Pancreas (tissue), 10 donors: Measurements from ENCODE around the gene UBE2D4. TPM values are rescaled to one million over a fixed set of nuclear protein-coding genes. Genes with fewer than 3 reads are reported as not detected.

Source experiments
- ATAC-seq, 4 donors: fragments of 200-7000 bp; cut with Tn5 transposase; one replicate each; pipeline versions ENCODE4 v1.8.0 to v1.9.1; 2020; ENCODE audit warnings: mild to moderate bottlenecking in 4 of 4, moderate library complexity in 4 of 4
- DNase-seq, 6 donors: peaks; one replicate each; pipeline ENCODE4 v3.0.0-alpha.2; 2020
- FAIRE-seq: peaks from 2 replicates; lab custom pipeline; 2012; peaks lifted over from hg19 to GRCh38; lab: Jason Lieb, UNC
- H3K27ac ChIP-seq, 4 donors: fragments of 200-600 bp; sonication (generic); 1 replicate in 3 of 4; 2 replicates in 1 of 4; pipeline versions ENCODE4 v1.5.0 to v1.8.0; 2020
- H3K27me3 ChIP-seq, 4 donors: fragments of 200-600 bp; one replicate each; pipeline ENCODE4 v1.8.0; 2021
- H3K36me3 ChIP-seq, 3 donors: fragments of 200-600 bp; sonication (generic) in 1 of 3; one replicate each; pipeline versions ENCODE4 v1.5.0 to v1.8.0; 2020 to 2021
- H3K4me1 ChIP-seq, 3 donors: fragments of 200-600 bp; one replicate each; pipeline ENCODE4 v1.8.0; 2021
- H3K4me3 ChIP-seq, 4 donors: fragments of 200-600 bp; sonication (generic) in 2 of 4; one replicate each; pipeline versions ENCODE4 v1.5.0 to v1.8.0; 2020 to 2021
- H3K9me3 ChIP-seq, 4 donors: fragments of 200-600 bp; one replicate each; pipeline ENCODE4 v1.8.0; 2021
- WGBS, 2 donors: extraction: QIAGEN DNeasy Blood & Tissue Kit; methylation state at CpG; one replicate each; pipeline ENCODE4 v1.1.7; 2013; 5-methylcytosine and 5-hydroxymethylcytosine counted together
- intact Hi-C, 3 donors: fragments of 100-400 bp; cut with DNase I; formaldehyde crosslinking; loops; one replicate each; pipeline versions ENCODE4 v1.11.1 to v1.14.2; 2022
- polyA plus RNA-seq, 2 donors: library from polyadenylated mRNA; stranded (reverse); fragments of 200-250 nt; gene quantifications; one replicate each; pipeline ENCODE4 v1.2.3, GENCODE V29; 2013
- total RNA-seq, 6 donors: library from RNA; stranded (reverse); fragmentation: NEBNext Ultra II Directional in 4 of 6; extraction: Animal tissue kit (Norgen Biotek cat#: 25700) in 4 of 6; gene quantifications; one replicate each; pipeline versions ENCODE4 v1.2.1 to v1.2.4, GENCODE V29; 2021 to 2023
- TF ChIP-seq, protein P1 (sequence below), 4 donors: fragments of 200-600 bp; sonication (generic) in 3 of 4; IDR thresholded peaks; one replicate each; pipeline versions ENCODE4 v1.5.0 to v1.8.0; 2021; ENCODE audit warnings: antibody characterized with exemption in 4 of 4
- donor health status: healthy with polysubstance abuse.
- donor health status: DM: no; HTN: no; CAD: no; lungs with moderate emphysema.
- donor health status: DM: no; HTN: no; CAD: no.
- donor health status: control.
- donor health status: control.
- donor health status: Bipolar disorder and iron deficiency.
- donor health status: DM: yes; HTN: yes; CAD: no.
- donor health status: DM: no; HTN: no; CAD: no.
- donor health status: DM: no; HTN: no; CAD: no.
- donor health status: DM: yes; HTN: yes; CAD: no.

The UBE2D4 gene
- total and polyA plus RNA-seq, 8 donors: 12.0 to 19.5 (median 15.8) TPM

DNA sequence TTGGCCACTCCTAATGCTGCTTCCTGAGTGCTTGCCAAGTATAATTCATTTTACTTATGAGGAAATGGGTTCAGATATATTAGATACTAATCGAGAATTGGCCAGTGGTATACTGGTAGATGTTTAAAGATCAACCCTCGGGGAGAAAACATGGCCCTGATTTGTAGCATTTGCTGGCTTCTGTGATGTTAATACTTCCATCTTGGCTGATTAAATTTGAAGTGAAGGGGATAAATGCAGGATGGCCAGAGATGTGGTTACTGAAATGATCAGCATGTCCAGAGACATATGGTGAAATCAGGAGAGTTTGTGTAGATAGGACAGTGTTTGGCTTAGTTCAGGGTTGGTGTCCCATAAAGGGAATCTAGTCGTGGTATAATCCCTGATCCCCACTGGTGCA is 11.2 kb downstream of the UBE2D4 start:
- WGBS, 2 donors: 29 to 34% methylated on average over 3 of the region's 3 CpGs
- no peak for FAIRE-seq
- intact Hi-C loops: no loop called here

DNA sequence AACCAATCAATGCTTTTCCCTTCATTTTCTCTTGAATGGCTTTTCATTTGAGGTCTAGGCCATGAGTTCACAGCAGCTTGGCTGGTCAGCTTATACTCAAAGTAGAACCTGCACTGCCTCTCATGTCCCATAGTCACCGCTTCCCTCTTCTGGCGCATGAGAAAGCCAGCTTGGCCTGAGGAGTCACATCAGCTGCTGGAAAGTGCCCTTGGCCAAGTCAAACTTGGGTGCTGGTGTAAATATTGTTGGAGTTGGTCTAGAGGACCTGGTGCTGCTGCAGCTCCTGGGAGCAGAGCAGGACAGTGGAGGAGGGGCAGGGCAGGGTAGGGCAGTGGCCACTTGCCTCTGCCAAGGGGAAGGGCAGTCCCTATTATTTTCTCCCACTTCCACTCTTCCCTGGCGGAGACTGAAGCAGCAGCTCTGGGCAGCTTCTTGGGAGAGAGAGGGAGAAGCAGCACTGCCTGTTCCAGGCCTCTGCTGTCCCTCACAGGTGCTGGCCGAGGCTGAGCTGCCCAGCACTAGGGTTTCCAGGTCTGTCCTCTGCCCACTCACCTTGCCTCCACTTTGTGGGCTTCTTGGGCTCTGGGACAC is 12.8 kb downstream of the UBE2D4 start:
- Histone ChIP-seq H3K27ac (peak overlapping the region in 3 of 4 donors; percentile 54 to 73 (median 58)), H3K4me3 (no peak overlapping the region), H3K27me3 (no peaks in the 10 kb centered on the region), H3K4me1 (peaks cover 13 to 29% (median 28%) of the 10 kb centered on the region in 3 donors), H3K9me3 (no peaks in the 10 kb centered on the region), H3K36me3 (no peaks in the 10 kb centered on the region)
- intact Hi-C loops: no loop called here
- peak; percentile 66 to 93 (median 89) for DNase-seq
- no peak for FAIRE-seq
- peak; percentile 91 to 94 (median 92) for ATAC-seq
- TF ChIP-seq, protein P1, sequence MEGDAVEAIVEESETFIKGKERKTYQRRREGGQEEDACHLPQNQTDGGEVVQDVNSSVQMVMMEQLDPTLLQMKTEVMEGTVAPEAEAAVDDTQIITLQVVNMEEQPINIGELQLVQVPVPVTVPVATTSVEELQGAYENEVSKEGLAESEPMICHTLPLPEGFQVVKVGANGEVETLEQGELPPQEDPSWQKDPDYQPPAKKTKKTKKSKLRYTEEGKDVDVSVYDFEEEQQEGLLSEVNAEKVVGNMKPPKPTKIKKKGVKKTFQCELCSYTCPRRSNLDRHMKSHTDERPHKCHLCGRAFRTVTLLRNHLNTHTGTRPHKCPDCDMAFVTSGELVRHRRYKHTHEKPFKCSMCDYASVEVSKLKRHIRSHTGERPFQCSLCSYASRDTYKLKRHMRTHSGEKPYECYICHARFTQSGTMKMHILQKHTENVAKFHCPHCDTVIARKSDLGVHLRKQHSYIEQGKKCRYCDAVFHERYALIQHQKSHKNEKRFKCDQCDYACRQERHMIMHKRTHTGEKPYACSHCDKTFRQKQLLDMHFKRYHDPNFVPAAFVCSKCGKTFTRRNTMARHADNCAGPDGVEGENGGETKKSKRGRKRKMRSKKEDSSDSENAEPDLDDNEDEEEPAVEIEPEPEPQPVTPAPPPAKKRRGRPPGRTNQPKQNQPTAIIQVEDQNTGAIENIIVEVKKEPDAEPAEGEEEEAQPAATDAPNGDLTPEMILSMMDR (IDR thresholded peaks at IDR 0.05): peak in 2 of 4 donors; percentile 14 to 32
- 39 to 51% methylated on average over 4 of the region's 4 CpGs for WGBS, 2 donors

More for the DNA sequence above, 11.2 kb downstream of the UBE2D4 start:
- Histone ChIP-seq H3K27ac (peak overlapping the region in 2 of 4 donors; percentile 23 to 40), H3K4me3 (no peak overlapping the region), H3K27me3 (no peaks in the 10 kb centered on the region), H3K9me3 (no peaks in the 10 kb centered on the region), H3K36me3 (no peaks in the 10 kb centered on the region), H3K4me1 (peaks cover 13 to 23% (median 22%) of the 10 kb centered on the region in 3 donors)
- TF ChIP-seq, protein P1 (IDR thresholded peaks at IDR 0.05): no peak
- ATAC-seq (no peak), DNase-seq (no peak)

DNA sequence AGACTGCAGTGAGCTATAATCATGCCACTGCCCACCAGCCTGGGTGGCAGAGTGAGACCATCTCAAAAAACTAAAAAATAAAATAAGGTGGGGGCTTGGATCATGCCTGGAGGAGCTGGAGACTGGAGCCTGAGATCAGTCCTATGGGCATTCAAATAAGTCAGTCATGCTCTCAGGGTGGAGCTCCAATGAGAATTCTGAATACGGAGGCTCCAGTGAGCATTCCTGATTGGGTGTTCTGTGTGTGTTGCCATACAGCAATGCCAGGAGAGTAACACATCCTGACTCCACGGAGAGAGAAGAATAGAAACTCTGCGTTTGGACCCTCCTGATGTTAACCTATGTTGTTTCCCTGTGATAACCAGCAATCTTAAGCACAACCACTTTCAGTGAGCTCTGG is 16.0 kb downstream of the UBE2D4 start:
- TF ChIP-seq, protein P1 (IDR thresholded peaks at IDR 0.05): no peak
- H3K27ac ChIP-seq: no peak overlapping the region
- 65% methylated on average over 3 of the region's 3 CpGs for WGBS, 2 donors
- FAIRE-seq (no peak), DNase-seq (peak in 1 of 6 donors; percentile 6), ATAC-seq (no peak)
- H3K4me1 ChIP-seq: peaks cover 13 to 34% (median 29%) of the 10 kb centered on the region in 3 donors
- intact Hi-C loops: no loop called here
- no peaks in the 10 kb centered on the region for H3K36me3 ChIP-seq
- H3K27me3 ChIP-seq: no peaks in the 10 kb centered on the region
- H3K4me3 ChIP-seq: no peak overlapping the region
- H3K9me3 ChIP-seq: no peaks in the 10 kb centered on the region

DNA sequence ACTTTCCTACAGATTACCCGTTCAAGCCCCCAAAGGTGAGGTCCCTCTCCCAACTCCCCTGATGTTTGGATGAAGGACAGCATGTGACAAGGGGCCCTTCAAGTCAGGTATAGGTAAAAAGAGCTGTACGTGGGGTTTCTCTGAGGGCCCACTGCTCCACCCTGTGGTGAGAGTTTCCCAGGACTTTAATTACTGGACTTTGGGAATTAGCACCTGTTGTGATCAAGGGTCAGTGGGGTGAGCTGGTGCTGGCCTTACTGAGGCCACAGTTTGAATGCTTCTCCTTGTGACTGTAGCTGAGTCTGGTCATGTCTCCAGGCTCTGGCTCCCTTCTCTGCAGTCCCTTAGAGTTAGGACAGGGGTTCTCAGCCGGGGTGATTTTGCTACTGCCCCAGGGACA is 16.8 kb downstream of the UBE2D4 start:
- Histone ChIP-seq H3K27me3 (no peaks in the 10 kb centered on the region), H3K27ac (peak overlapping the region in 1 of 4 donors; percentile 22), H3K4me1 (peaks cover 8 to 32% (median 24%) of the 10 kb centered on the region in 3 donors), H3K4me3 (no peak overlapping the region), H3K9me3 (no peaks in the 10 kb centered on the region), H3K36me3 (no peaks in the 10 kb centered on the region)
- FAIRE-seq (no peak), ATAC-seq (peak; percentile 50 to 83 (median 76)), DNase-seq (peak in 5 of 6 donors; percentile 34 to 63 (median 58))
- 26 to 29% methylated on average over 3 of the region's 3 CpGs for WGBS, 2 donors
- intact Hi-C loops: no loop called here
- TF ChIP-seq, protein P1 (IDR thresholded peaks at IDR 0.05): peak in 2 of 4 donors; percentile 17 to 34
